Ectodermal cell (in vitro differentiated cells): ENCODE measurements around the gene KDM1A.
A peak's percentile ranks its signal among the peaks of the same experiment; 100 is the strongest.

Experiments used
- H3K27ac ChIP-seq: 2 replicates; pipeline ENCODE4 v1.7.0; 2013; ENCODE audit warnings: mild to moderate bottlenecking, low read depth, low read length; ENCODE audit not compliant: insufficient read depth, poor library complexity, severe bottlenecking
- H3K27me3 ChIP-seq: 2 replicates; pipeline ENCODE4 v1.7.0; 2013; ENCODE audit warnings: mild to moderate bottlenecking, low read length; ENCODE audit not compliant: insufficient read depth, control insufficient read depth, poor library complexity, severe bottlenecking
- H3K36me3 ChIP-seq: one replicate; pipeline ENCODE4 v1.7.0; 2013; ENCODE audit warnings: low read length; ENCODE audit not compliant: control insufficient read depth, insufficient read depth
- H3K4me1 ChIP-seq: one replicate; pipeline ENCODE4 v1.7.0; 2013; ENCODE audit warnings: low read length; ENCODE audit not compliant: control insufficient read depth, insufficient read depth
- H3K4me3 ChIP-seq: 2 replicates; pipeline ENCODE4 v1.7.0; 2013; ENCODE audit warnings: low read depth, low read length, control low read depth; ENCODE audit not compliant: insufficient read depth
- H3K9me3 ChIP-seq: 2 replicates; pipeline ENCODE4 v1.7.0; 2013; ENCODE audit warnings: mild to moderate bottlenecking, low read length, moderate library complexity; ENCODE audit not compliant: control insufficient read depth
- WGBS, 2 experiments: methylation state at CpG; one replicate each; pipeline ENCODE4 v1.1.7; 2013; ENCODE audit warnings: missing lambda C conversion rate in 2 of 2; 5-methylcytosine and 5-hydroxymethylcytosine counted together

KDM1A gene

DNA sequence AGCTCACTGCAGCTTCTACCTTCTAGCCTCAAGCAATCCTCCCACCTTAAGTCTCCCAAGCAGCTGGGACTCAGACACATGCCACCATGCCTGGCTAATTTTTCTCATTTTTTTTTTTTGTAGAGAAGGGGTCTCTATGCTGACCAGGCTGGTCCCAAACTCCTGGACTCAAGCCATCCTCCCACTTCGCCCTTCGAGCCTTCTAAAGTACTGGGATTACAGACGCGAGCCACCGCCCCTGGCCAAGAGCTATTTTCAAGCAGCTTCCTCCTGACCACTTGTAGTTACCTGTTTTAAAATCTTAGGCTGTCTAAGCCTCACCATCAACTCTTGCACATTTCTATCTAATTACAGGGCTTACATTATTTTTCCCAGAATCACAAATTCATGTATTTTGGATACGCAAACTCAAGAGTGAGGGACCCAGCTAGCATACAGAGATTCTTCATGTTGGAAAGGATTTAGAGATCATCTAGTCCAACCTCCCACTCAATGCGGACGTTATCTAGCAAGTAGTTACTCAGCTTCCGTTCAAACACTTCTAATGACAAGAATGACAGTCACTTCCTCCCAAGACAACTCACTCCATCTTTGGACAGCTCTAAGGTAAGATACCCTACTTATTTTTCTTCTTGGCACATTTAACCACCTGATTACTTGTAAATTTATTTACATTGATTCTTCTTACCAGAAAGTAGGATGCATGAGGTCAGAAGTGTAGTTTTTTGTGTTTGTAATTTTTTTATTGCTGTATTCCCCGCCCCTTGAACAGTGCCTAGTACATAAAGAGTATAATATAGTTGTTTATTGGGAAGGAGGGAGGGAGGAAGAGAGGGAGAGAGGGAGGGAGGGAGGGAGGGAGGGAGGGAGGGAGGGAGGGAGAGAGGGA is 84.0 kb downstream of the KDM1A start:
- no peaks in the 10 kb centered on the region for H3K9me3 ChIP-seq
- H3K27me3 ChIP-seq: no peaks in the 10 kb centered on the region
- no peaks in the 10 kb centered on the region for H3K36me3 ChIP-seq
- WGBS, 2 experiments: 91 to 93% methylated on average over 9 to 10 of the region's 10 CpGs
- peaks cover 10% of the 10 kb centered on the region for H3K4me1 ChIP-seq
- H3K4me3 ChIP-seq: no peak overlapping the region
- no peak overlapping the region for H3K27ac ChIP-seq

DNA sequence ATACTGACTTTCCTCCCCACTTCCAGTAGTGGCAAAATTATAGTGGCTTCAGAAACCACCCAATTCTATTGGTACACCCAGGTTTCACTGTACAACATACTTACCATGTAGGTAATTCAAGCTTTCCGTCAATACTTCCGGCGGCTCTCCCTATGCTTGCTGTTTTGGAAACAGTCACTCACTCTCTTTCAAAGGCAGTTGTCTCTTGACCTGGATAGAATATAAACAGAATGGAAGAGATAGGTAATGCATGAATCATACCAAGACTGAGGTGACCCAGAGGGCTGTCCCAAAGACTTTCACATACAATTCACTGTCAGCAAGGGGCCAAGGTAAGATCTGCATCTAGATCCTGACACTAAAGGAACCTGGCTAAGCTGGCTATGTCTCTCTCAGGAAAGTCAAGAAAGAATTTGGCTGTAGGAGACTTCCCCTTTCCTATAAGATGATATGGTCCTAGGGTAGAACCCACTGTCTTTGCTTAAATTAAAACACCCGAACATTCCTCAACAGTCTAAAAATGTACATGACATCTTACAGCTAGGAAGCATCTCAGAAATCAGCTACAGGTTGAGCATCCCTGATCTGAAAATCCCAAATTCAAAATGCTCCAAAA is 89.8 kb downstream of the KDM1A start:
- H3K4me3 ChIP-seq: no peak overlapping the region
- no peaks in the 10 kb centered on the region for H3K27me3 ChIP-seq
- H3K36me3 ChIP-seq: no peaks in the 10 kb centered on the region
- no peaks in the 10 kb centered on the region for H3K9me3 ChIP-seq
- WGBS, 2 experiments: 92 to 97% methylated on average over 4 of the region's 4 CpGs
- H3K27ac ChIP-seq: no peak overlapping the region
- peaks cover 4% of the 10 kb centered on the region for H3K4me1 ChIP-seq

DNA sequence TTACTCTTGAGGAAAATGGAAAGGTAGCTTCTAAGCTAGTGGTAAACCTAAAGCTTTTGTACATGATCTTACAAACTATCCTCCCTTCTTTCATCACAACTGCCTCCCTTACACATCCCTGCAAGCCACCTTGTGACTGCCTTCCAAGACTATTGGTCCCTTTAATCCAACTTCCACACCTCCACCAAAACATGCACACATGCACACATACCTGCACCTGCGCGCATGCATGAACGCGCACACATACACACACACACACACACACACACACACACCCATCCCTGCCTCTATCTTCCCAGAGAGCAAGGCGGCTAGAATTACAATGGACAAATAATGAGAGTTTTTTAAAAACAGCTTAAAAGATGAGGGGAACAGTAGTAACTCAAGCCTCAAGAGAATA is 91.1 kb downstream of the KDM1A start:
- H3K4me3 ChIP-seq: no peak overlapping the region
- 95 to 99% methylated on average over 5 of the region's 5 CpGs for WGBS, 2 experiments
- peaks cover 13% of the 10 kb centered on the region for H3K4me1 ChIP-seq
- H3K27ac ChIP-seq: no peak overlapping the region
- no peaks in the 10 kb centered on the region for H3K9me3 ChIP-seq
- no peaks in the 10 kb centered on the region for H3K36me3 ChIP-seq
- H3K27me3 ChIP-seq: no peaks in the 10 kb centered on the region

DNA sequence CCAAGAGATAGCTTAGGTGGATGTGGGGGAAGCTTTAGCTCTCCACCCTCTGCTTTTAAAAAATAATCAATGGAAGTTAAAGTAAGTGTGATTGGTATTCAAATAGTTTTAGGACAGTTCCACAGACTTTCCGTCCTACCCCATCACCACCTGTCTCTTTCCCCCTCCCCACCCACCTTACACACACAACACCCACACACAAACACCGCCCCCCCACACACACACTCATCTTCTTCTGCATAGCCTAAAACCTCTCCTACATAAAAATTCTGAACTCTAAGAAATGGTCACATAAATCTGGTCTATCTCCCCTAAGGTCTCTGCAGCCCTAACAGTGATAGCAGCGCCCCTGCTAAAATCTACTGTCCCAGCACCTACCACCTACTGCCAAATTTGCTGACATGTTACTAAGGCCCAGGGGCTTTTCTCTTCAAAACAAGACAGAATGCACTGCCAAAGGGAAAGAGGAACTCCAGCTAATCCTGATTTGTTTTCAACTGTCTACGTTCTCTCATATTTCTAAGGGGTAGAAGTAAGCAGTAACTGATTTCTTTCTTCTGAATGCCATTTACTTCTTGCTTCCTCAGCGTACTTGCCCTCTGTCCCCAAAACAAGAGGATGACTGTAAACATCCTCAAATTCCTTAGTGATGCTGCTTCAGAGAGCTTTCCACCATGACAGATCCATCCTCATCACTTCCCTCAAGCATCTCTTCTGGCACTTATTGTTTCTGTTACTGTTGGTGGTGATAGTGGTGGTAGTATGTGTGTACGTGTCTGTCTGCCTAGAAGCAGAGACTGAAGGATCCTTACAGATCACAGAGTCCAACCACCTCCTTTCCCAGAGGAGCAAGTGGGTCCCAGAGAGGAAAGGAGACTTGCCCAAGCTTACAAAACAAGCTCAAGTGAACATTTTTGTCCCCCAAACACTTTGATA is 92.6 kb downstream of the KDM1A start:
- H3K36me3 ChIP-seq: no peaks in the 10 kb centered on the region
- peaks cover 13% of the 10 kb centered on the region for H3K4me1 ChIP-seq
- no peaks in the 10 kb centered on the region for H3K27me3 ChIP-seq
- H3K27ac ChIP-seq: peak overlapping the region; percentile 54
- no peaks in the 10 kb centered on the region for H3K9me3 ChIP-seq
- H3K4me3 ChIP-seq: no peak overlapping the region
- WGBS, 2 experiments: 90 to 92% methylated on average over 6 of the region's 6 CpGs

- H3K27me3 ChIP-seq: no peaks in the 10 kb centered on the region
- WGBS, 2 experiments: 80 to 85% methylated on average over 5 of the region's 6 CpGs
- H3K27ac ChIP-seq: no peak overlapping the region
- no peak overlapping the region for H3K4me3 ChIP-seq
- H3K36me3 ChIP-seq: no peaks in the 10 kb centered on the region
- H3K4me1 ChIP-seq: peaks cover 13% of the 10 kb centered on the region
- no peaks in the 10 kb centered on the region for H3K9me3 ChIP-seq
These were observed 95.3 kb downstream of the KDM1A start for GRCh38 chr1:23114424-23115079.

DNA sequence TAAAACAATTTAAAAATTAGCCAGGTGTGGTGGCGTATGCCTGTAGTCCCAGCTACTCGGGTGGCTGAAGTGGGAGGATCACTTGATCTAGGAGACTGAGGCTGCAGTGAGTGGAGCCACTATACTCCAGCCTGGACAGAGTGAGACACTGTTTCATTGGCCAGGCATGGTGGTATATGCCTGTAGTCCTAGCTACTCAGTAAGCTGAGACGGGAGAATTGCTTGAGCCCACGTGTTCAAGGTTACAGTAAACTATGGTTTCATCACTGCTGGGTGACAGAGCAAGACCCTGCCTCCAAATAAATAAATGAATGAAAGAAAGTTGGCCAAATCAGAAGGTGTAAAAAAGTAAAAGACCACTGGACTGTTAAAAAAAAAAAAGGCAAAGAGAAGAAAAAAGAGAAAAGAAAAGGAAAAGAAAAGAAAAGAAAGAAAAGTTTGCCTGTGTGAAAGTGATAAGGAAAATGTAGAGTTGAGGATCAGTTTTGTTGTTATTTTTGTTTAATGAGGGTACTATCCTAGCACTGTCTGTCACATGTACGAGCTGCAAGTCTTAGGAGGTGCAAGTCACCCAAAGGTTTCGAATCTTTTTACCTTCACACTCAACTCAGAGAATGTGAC is 97.1 kb downstream of the KDM1A start:
- H3K4me1 ChIP-seq: peaks cover 13% of the 10 kb centered on the region
- no peaks in the 10 kb centered on the region for H3K27me3 ChIP-seq
- no peak overlapping the region for H3K27ac ChIP-seq
- H3K36me3 ChIP-seq: no peaks in the 10 kb centered on the region
- H3K9me3 ChIP-seq: no peaks in the 10 kb centered on the region
- H3K4me3 ChIP-seq: no peak overlapping the region
- 91 to 94% methylated on average over 6 of the region's 6 CpGs for WGBS, 2 experiments

- WGBS, 2 experiments: 80 to 83% methylated on average over 1 of the region's 2 CpGs
- no peaks in the 10 kb centered on the region for H3K27me3 ChIP-seq
- H3K27ac ChIP-seq: no peak overlapping the region
- H3K4me3 ChIP-seq: no peak overlapping the region
- H3K36me3 ChIP-seq: no peaks in the 10 kb centered on the region
- no peaks in the 10 kb centered on the region for H3K9me3 ChIP-seq
- H3K4me1 ChIP-seq: peaks cover 13% of the 10 kb centered on the region
These were observed 97.8 kb downstream of the KDM1A start for GRCh38 chr1:23116921-23117699.

GRCh38 chr1:23118407-23118806 is 99.1 kb downstream of the KDM1A start:
- no peaks in the 10 kb centered on the region for H3K27me3 ChIP-seq
- H3K36me3 ChIP-seq: no peaks in the 10 kb centered on the region
- H3K27ac ChIP-seq: no peak overlapping the region
- no peak overlapping the region for H3K4me3 ChIP-seq
- H3K9me3 ChIP-seq: no peaks in the 10 kb centered on the region
- peaks cover 15% of the 10 kb centered on the region for H3K4me1 ChIP-seq
